DMS153 (cell line): ENCODE results near the gene TMEM234.

Experiments used
- DNase-seq: peaks from one replicate; lab custom pipeline; 2025; lab: John Stamatoyannopoulos, UW

The TMEM234 gene

DNA sequence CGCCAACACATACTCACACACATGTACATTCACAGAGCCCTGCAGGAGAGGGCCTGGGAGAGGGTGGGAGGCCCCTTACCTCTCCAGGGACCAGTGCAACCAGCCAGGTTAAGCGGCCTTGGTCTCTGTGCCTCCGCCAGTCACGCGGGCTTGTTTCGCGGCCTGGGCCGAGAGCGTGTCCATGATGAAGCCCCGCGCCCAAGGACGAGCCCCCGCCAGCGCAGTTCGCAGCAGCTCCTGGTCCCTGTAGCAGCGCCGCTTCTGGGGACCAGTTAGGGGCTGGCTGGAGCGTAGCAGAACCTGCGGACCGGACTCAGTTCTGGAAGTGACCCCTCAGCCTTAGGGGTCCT, 17.6 kb upstream of the TMEM234 start:
- DNase-seq, result peak; percentile 60

- DNase-seq, result peak; percentile 73
Observed at GRCh38 chr1:32239337-32239736, 17.2 kb upstream of the TMEM234 start.

DNA sequence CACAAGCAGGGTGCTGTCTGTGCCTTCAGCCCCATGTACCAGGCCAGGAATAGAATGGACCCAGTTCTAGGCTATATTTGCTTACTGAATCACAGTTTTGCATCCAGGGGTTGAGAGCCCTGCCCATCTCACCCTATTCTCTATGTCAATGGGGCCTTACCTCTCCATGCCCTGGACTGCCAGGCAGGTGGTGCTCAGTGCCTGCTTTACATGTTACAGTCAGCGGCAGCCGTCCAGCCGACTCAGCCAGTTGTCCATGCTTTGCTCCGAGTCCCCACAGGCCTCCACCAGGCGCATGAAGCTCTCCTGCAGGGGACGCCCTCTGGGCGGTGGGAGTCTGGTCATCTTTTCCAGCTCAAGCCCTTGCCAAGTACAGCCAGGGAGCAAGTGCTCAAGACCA, 12.6 kb upstream of the TMEM234 start:
- no peak for DNase-seq

DNA sequence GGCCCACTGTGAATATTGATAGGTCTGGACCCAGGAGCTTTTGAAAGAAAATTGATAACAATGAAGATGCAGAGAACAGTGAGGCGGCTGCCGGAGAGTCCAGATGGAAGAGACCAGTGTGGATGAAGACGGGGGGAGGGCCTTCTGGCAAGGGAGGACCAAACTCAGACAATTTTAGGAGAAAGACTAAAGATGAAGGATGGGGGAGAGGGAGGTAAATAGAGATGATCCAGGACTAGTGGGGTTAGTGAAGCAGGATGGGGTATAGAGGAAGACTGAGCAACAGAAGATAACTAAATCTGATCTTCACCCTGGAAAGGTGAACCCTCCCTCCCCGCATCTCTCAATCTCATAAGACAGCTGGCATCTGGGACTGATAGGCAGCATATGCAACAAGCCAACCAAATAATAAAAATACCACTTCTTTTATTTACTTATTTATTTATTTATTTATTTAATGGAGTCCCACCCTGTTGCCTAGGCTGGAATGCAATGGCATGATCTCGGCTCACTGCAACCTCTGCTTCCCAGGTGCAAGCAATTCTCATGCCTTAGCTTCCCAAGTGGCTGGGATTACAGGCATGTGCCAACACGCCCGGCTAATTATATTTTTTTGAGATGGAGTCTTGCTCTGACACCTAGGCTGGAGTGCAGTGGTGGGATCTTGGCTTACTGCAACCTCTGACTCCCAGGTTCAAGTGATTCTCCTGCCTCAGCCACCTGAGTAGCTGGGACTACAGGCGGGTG, 10.6 kb upstream of the TMEM234 start:
- DNase-seq, result no peak

DNA sequence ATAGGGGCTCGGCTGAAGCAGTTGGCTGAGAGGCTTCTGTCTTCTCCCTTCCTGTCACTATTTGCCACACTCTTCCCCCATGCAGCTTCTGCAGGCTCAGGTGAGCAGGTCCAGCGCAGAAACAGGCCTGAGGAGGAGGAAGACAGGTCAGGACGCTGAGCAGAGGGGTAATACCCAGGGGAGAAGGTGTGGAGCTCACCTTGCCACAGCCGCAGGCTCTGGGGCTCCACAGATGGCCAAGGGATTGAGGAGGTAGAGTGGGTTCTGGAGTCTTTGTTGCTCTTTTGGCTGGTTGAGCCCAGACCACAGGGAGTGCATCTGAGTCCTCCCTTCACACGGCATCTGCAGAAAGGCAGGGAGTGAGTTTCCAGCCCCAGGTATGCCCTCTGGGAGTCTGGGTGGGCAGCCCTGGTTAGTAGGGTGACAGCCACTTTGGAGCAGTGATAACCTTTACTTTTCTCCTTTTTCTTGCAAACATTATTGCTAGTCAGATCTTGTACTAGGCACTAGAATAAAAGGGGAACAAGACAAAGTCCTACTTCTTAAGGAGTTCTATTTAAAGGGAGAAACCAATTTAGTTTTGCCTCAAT, 9.8 kb upstream of the TMEM234 start:
- DNase-seq, result no peak

DNA sequence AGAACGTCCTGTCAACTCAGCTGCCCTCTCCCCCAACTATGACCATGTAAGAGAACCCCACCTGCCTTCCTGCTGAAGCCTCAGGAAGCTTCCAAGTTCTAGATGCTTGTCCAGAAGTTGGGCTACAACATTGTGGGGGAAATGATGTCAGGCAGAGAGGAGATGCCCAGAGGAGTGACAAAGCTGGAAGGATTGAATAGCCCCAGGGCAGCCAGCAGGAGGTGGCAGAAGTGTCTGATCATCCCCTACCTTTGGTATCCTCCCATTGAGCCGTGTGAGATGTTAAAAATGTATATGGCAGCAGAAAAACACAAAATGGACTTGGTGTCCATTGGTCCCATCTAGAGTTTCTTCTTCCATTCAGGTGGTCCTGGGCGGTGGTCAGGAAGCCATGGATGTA, 6.6 kb upstream of the TMEM234 start:
- DNase-seq, result no peak

- no peak for DNase-seq
Observed at GRCh38 chr1:32224285-32224684, 2.1 kb upstream of the TMEM234 start.

GRCh38 chr1:32223683-32224082, 1.5 kb upstream of the TMEM234 start:
- no peak for DNase-seq

- DNase-seq, result no peak
Observed at GRCh38 chr1:32221581-32221979, 573 bp downstream of the TMEM234 start.

DNA sequence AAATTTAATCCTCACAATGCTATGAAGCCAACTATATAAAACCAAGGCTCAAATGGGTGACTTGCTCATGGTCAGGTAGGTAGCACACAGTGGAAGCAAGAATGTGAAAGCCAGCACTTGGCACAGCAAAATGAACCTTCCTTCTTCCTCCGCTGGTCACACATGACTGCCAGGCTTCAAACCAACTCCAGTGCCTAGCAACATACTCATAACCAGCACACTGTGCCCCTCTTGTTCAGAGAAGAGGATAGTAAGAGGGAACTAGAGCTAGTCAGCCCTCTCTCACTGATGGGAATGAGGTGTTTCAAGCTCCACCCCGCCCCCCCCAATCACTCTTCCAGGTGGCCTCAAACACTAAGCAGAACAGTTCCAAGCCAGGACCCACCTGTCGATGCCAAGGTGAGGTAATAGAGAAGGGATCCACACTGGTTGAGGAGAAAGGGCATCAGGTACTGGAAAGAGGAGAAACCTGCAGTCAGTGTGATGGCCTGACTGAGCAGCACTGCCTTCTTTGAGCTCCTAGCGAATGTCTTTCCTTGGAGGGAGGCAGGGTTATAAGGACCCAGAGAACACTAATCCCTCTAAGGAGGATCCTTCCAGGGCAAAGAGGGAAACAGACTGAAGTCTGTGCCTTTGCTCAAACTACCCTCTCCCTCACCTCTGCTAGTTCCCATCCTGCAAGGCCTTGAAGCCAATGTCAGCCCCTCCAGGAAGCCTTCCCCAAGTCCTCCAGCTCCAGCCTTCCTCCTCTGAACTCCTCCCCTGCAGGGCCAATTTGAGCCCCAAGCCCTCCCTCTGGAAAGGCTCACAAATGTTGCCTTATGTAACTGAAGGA, 1.2 kb downstream of the TMEM234 start:
- no peak for DNase-seq

- DNase-seq, result no peak
Observed at GRCh38 chr1:32219022-32219421, 3.1 kb downstream of the TMEM234 start.

DNA sequence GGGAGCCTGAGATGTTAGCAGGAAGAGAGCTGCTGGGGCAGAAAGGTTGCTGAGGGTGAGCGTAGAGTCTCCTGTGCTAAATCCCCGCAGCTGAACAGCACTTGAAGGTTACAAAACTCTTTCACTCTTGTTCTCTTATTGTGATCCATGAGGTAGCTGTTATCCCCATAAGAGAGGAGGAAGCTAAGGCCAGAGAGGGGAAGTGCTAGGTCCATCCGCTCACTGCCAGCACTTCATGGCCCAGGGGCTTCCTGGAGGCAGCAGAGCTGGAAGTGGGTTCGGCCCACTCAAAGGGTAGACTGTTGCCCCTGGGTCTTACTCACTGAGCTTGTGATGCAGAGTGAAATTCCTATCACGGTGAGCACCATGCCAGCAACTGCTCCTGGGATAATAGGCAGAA, 5.6 kb downstream of the TMEM234 start:
- no peak for DNase-seq

GRCh38 chr1:32215629-32216480, 6.3 kb downstream of the TMEM234 start:
- peak; percentile 95 for DNase-seq

- peak; percentile 99 for DNase-seq
Observed at GRCh38 chr1:32208891-32209328, 13.2 kb downstream of the TMEM234 start, which contains the start of gene DCDC2B. Gene DCDC2B, plus strand, starts transcription at chr1:32209089. Its CDS starts 5 bp downstream, at chr1:32209094.

- no peak for DNase-seq
Observed at GRCh38 chr1:32208469-32208868, 13.7 kb downstream of the TMEM234 start.

- peak; percentile 95 for DNase-seq
Observed at GRCh38 chr1:32205401-32206370, 16.5 kb downstream of the TMEM234 start, which contains the start of gene IQCC. Gene IQCC, plus strand, starts transcription at chr1:32205671. Its CDS starts 11 bp downstream, at chr1:32205682.

DNA sequence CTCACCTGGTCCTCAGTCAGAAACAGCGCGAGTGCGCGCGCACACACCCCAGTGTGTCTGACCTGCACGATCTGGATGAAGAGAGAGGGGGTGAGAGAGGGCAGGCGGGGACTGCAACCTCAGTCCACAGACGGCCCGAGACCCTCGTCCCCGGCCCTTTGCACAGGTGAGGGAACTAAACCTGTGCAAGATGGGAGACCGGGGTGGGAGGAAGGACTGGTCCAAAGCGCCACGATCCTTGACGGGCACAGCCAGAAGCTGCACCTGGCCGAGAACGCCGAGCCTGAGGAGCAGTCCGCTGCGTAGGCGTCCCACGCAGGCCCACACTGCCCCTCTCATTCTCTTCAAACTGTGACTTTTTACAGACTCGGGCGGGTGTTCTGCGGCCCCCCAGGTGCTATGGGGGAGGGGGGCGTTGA, 17.2 kb downstream of the TMEM234 start:
- no peak for DNase-seq

GRCh38 chr1:32201011-32201855, 20.9 kb downstream of the TMEM234 start:
- peak; percentile 21 for DNase-seq

DNA sequence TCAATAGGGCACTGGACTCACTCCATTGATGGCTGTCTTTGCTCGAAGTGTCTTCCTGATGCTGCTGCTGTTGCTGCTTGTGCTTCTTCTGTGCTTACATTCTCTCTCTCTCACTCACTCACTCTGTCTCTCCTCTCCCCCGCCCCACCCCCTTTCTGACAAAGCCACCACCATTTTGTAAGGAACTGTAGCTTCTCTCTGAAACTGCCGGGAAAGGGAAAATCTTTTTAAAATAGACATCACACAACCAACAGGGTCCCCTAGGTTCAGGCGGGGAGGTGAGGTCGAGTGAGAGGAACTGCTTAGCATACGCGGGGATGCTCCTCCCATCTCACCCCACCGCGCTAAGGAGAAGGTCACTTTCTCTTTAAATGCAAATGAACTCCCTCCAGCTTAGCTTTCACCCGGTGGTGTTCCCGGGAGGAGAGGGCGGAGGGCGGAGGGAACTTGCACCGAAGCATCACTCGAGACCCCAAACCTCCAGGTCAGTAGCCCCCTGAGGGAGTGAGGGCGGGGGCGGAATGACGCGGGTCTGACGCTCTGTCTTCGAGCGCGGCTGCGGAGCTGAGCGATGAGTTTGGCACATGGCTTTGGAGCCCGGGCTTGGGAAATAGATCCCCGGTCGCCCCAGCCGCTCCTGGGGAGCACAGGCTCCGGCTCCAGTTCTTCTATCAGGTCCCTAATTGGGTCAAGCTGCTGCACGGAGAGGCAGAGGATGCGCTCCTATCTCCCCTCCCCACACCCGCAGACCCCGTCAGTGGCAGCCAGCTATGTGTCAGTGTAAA, 21.7 kb downstream of the TMEM234 start, which contains the start of gene CCDC28B:
Gene CCDC28B (plus strand): TSS at position 370 of the 785 bp plus-strand sequence. CDS start 1,341 bp downstream, outside the sequence.
- DNase-seq, result peak; percentile 67
